Measurements from ENCODE around the gene CREM.
"Not testable (repeated sequence)": the region's sequence is repeated elsewhere in the genome, so short reads cannot be mapped to it uniquely, and the experiment has no call there.

CREM gene

DNA sequence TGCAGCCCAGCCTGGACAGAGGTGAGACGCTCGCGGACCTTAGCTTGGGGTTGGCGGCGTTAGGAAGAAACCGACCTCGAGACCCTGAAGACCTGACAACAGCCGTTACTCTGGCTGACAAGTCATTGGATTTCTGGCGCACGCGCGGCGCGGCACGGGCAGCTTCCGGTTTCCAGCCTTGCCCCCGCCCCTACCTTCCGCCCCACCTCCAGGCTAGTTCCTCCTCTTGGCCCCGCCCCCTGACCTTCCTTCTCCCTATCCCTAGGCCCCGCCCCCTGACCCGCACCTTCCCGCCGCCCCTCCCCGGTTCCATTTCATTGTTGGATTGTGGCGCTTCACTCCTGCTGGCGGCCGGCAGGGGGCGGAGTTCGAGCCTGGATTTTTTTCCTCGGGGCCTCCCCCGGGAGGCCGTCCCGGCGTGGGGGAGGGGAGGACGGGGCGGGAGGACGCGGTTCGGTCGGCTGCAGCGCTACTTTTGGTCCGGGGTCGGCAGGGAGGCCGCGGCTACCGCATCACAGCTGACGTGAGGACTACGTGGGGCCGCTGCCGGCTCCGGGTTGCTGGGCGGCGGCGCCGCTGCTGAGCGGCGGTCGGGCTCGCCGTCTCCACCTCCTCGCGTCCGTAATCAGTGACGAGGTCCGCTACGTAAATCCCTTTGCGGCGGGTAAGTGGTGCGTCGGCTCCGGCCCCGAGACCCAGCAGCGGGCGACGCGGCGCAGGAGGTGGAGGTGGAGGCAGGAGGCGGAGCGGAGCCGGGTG, at the start of gene CREM:
TSS of gene CREM (plus strand) at position 317 of the 759 bp plus-strand sequence. CDS start 10,990 bp downstream, outside the sequence.
- peak; percentile 100 for DNase-seq

DNA sequence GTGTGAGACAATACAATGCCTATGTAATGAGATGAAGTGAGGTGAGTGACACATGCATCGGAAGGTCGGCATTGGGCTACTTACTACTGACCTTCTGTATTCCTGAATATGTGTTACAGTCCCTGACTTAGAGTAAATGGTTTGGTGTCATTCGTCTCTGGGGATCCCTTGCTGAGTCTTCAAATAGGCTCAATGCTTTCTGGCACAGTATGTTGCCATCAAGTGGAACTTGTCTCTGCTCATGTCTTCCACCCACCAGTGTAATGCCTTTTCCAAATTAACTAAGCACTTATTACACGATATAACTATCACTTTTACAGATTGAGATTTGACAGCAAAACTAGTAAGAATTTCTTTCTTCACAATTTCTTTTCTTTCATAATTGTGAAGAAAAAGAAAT, 47.4 kb upstream of the CREM start:
- DNase-seq: no peak

DNA sequence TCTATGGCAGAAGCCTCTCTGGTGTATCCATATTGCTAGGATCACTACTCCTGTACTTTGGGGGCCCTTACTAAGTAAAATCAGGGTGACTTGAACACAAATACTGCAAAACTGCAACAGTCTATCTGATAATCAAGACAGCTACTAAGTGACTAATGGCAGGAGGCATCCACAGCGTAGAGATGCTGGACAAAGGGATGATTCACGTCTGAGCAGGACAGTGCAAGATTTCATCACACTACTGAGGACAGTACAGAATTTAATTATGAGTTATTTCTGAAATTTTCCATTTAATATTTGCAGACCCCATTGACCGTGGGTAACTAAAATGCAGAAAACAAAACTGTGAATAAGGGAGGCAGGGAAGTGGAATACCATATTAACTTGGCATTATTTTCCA, 46.9 kb upstream of the CREM start:
- DNase-seq: no peak

DNA sequence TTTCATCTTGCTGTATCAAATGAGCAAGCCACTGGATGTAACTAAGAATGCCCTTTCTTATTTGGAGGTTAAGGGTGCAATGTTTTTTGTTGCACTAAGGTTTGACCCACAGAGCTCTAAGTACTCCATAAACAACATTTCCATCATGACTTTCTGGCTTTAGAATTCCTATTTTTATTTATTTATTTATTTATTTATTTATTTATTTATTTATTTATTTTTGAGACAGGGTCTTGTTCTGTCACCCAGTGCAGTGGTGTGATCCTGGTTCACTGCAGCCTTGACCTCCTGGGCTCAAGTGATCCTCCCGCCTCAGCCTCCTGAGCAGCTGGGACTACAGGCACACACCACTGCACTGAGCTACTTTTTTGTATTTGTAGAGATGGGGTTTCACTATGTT, 46.4 kb upstream of the CREM start:
- not testable (repeated sequence) for DNase-seq

DNA sequence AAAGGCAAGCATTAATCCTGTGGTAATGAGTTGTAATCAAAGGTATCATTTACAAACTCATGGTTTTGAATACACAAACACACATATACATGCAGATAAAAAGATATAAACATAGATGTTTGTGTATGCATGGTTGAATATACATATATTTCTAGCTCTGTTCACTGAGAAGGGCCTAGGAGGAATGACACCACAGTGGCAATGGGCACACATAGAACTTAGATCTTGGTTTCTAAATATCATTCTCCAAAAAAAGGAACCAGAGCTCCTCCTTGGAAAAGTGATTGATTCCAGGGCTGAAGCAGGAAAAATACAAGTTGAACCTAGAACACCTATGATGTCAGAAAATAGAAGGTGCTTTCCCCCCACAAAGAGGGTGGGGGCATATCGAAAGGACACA, 43.4 kb upstream of the CREM start:
- DNase-seq: no peak

DNA sequence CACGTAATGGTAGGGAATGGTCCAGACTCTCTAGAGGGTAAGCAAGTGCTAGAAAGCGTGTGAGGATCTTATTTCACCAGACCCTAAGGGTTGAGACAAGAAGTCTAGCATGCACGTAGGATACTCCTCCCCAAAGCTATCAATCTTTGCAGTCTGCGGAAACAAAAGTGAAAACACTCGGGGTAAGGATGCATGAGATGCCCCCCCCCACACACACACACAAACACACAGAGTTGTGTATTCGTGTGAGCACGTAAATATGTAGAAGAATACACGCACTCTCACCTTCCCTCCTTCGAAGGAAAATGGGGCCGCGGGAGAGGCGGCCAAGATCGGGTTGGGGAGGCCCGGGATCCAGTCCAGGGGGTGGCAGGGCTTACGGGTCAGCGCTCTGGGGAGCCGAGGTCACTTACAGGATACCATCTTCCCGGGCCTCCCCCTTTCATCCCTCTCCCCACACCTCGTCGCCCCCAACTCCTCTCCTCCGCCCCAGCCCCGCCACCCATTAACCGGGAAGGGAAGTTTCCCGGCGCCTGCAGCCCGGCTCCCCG, 37.0 kb upstream of the CREM start:
- DNase-seq: peak in 1 of 2 donors; percentile 23

DNA sequence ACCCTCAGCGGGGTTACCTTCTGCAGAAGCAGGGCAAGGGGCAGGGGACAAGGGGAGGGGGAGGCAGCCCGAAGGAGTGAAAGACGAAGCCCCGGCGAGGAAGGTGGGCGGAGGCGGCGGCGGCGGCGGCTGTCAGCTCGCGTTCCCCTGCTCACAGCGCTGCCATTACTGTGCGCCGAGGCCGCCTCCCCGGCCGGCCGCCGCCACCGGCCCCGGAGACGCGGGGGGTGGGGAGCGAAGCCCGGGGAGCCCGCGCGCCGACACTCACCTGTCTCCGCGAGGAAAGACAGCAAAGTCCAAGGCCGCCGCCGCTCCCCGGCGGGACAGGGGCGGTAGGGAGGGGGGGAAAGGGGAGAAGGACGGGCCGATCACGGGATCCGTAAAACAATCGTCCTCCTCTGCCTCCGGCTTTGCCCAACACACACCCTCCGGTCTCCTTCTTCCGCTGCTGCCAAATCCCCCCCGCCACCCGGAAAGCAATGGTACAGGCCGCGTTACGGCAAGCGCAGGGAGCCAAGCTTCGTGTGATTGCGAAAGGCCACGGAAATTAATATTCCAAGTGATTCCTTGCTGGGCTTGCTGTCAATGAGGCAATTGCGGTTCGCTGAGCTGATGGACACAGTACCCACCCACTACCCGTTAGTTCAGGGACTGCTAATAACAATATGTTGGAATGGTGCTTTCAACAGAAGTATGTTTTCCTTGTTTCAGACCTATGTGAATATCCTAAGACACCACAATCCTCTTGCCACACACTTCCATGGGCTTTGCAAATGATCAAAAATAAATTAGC, 36.3 kb upstream of the CREM start, which contains the start of gene CUL2:
TSS of gene CUL2 (minus strand) at position 180 of the 793 bp plus-strand sequence. CDS start 19,024 bp downstream, outside the sequence.
- peak; percentile 91 to 95 for DNase-seq

DNA sequence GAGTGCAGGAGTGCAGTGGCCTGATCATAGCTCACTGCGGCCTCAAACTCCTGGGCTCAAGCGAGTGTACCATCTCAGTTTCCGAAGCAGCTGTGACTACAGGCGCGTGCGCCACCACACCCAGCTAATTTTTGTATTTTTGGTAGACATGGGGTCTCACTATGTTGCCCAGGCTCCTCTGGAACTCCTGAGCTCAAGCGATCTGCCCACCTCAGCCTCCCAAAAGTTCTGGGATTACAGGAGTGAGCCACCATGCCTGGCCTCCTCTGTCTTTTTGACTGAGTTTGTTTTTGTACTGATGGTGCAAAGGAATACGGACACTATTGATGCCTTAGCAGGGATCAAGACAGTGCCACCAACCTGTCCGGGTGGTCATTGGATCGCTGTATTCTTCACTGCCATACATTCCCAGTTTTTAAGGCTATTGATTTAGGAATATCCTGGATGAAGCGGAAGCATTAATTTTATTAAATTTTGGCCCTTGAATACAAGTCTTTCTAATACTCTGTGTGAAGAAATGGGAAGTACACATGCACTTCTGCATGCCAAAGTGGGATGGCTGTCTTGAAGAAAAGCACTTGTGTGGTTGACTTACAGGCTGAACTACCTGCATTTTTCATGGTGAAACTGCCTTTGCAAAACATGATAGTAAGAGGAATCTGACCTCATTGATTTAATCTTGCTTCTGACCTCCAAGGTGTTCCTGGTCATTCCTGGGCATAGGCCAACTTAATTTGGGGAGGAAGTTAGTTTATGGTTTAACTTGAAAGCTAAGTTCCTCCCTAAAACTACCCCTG, 34.5 kb upstream of the CREM start:
- DNase-seq: no peak

DNA sequence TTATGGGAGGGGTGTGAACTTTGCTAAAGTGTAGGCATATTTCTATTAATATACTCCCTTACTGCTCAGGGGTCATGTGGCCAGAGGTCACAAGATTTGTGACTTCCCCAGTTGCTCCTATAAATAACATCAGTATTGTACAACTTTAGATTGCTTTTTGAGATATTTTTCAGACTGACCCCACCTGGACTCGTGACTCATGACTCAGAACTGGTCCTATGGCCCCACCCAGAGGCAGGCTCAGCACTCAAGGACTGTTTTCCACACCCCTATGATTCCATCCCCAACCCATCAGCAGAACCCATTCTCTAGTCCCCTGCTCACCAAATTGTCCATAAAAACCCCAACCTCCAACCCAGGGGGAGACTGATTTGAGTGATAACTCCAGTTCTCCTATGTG, 33.8 kb upstream of the CREM start:
- no peak for DNase-seq

DNA sequence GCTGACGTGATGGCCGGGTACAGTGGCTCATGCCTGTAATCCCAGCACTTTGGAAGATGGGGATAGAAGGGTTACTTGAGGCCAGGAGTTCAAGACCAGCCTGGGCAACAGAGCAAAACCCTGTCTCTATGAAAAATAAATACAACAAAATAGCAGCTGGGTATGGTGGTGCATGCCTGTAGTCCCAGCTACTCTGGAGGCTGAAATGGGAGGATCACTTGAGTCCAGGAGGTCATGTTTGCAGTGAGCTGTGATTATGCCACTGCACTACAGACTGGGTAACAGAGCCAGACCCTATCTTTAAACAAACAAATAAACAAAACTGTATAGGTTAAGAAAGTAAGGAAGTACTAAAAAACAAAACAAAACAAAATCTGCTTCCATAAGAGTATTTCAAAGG, 30.3 kb upstream of the CREM start:
- no peak for DNase-seq

DNA sequence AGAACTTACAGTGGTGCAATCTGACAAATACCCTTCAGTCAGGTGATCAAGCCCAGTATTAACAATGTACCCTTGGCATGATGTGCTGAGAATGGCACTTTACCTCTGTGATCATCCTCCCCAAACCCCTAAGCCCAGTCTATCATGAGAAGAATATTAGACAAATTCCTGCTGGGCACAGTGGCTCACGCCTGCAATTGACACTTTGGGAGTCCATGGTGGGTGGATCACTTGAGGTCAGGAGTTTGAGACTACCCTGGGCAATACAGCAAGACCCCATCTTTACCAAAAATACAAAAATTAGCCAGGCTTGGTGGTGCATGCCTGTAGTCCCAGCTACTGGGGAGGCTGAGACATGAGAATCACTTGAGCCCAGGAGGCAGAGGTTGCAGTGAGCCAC, 29.1 kb upstream of the CREM start:
- DNase-seq: no peak

DNA sequence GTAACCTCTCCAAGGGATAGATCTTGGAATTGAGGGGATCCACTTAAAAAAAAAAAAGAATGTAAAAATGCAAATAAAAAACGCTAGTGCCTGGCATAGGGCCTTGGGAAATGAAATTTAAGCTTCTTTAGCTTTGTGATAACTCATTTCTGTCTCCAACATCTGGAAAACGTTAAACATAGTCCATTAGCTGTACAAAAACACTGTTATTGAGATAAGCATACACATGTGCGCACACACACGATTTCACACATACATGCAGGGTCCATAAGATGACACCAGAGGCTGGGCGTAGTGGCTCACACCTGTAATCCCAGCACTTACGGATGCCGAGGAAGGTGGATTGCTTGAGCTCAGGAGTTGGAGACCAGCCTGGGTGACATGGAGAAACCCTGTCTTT, 22.8 kb upstream of the CREM start:
- DNase-seq: no peak

DNA sequence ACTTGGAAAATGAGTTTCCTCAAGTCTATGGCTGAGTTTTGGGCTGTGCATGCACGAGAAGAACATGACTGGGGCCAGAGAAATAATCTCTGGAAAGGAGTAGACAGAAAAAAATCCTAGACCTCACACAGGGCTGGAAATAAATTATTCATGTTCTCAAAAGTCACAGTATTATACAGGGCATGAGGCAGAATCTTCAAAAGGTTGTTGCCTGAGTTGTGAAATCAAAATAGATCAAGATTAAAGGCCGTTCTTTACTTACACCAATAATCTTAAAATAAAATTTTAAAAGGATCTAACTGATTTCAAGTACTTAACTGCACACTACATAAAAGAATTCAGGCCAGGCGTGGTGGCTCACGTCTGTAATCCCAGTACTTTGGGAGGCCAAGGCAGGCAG, 14.1 kb upstream of the CREM start:
- no peak for DNase-seq

DNA sequence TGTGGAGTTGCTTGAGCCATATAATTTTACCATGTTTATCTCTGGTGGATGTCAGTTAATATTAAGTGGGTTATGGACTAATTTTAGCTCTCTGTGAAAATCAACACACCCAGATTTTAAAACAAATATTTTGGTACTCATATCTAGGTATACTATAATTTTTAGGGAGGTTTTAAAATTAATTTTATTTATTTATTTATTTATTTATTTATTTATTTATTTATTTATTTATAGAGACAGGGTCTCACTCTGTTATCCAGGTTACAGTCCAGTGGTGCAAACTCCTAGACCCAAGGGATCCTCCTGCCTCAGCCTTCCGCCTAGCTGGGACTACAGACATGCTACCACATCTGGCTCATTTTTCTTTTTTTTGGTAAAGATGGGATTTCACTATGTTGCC, 7.3 kb upstream of the CREM start:
- DNase-seq: no peak

DNA sequence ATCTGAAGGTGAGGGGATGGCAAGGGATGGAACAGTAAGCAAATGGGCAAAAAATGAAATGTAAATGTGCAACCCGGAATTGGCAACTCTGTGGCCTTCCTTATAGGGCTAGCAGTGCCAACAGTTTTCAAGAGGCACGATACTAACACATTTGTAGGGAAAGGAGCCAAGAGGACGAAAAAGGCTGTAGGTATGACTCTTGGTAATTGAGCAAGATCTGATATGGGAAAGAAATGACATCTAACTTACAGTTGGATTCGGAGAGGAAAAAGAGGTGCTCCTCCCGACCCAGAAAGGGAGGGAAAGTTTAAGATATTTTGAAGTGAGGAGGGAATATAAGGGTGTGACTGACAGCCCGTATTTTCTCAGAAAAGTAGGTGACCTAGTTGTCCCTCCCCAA, 2.1 kb upstream of the CREM start:
- no peak for DNase-seq

DNA sequence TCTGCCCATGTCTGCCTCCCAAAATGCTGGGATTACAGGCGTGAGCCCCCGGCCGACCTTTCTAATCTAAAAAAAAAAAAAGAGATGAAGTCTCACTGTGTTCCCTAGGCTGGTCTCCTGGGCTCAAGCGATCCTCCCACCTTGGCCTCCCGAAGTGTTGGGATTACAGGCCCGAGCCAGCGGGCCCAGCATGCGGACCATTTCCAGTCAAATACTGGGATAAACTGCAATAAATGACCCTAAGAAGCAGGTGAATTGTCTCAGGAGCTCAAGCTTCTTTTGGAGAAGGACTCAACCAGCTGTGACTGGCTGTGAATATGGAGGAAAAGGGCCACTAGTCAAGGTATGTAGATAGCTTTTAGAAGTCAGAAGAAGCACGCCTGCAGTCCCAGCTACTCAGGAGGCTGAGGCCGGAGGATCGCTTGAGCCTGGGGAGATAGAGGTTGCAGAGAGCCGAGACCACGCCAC, 550 bp upstream of the CREM start:
- no peak for DNase-seq

DNA sequence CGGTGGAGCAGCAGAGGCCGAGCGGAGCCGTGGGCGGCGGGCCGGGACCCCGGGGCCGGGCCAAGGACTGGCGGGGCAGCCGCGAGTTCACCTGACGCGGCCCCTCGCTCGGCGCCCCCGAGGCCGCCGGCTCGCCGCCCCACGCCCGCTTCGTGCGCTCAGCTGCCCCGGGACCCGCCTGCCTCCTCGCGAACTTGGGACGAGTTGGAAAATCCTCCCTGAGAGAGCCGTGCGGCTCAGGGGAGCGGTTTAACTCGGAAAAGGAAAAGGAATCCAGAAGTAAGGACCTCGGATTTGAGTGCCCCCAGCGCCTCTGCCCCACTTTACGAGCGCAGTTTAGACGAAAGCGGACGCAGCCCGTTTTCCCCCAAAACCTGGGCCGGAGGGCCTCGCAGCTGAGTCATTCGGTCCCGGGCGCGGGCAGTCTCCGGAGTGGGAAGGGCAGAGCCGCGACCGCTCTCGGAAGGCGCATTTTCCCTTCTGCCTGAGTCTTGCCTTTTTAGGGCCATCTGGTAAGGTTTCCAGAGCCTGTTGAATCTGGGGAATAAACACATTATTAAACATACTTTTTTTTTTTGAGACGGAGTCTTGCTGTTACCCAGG, 744 bp downstream of the CREM start:
- DNase-seq: peak; percentile 72 to 73

DNA sequence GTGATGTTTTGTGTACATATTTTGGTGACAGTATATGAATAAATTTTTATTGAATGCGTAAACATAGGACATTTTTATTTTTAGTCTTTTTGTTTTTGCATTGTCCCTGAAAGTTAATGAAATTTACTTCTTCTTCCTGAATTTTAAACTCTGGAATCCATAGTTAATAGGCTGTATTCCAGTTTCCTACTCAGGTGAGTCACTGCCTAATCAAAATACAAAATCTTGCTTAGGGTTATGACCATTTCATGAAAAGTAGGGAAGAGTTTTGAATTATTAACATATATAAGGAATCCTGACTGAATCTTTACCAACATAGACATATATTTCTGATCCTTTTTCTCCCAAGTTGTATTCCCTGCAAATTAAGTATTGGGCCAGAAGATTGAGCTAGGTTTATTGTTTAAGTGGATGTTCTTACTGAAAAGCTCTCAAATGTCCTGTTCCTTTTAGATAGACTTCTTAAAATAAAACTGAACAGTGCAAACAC, 2.6 kb downstream of the CREM start:
- no peak for DNase-seq

DNA sequence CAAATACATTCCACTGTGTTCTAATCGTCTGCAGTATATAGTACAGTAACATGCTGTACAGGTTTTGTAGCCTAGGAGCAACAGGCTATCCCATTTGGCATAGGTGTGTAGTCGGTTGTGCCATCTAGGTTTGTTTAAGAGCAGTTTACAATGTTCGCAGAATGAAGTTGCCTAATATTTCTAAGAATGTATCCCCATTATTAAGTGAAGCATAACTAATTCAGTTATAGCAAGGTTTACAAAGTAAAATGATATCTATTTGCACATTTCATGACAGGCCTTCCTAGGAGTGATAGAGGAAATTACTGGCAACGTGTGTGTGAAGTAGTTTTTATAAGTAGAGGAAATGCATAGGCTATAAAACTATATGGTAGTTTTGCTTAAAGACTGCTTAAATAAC, 4.0 kb downstream of the CREM start:
- DNase-seq: no peak

DNA sequence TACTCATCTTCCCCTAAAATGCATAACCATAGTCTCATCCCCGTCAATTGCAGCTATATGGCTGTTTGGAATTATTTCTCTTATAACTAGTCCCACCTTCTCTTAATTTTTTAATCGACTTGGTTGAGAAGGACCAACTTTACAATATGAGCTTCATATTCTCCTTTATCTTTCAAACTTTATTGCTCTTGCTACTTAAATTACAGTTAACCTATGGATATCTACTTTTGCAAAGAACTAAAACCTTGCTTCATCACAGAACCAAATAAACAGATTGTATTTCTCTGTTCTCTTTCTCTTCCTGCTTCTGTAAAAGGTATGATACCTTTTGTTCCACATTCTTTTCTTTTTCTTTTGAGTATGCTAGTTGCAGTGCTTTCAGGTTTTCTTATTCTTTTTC, 6.1 kb downstream of the CREM start:
- DNase-seq: no peak

DNA sequence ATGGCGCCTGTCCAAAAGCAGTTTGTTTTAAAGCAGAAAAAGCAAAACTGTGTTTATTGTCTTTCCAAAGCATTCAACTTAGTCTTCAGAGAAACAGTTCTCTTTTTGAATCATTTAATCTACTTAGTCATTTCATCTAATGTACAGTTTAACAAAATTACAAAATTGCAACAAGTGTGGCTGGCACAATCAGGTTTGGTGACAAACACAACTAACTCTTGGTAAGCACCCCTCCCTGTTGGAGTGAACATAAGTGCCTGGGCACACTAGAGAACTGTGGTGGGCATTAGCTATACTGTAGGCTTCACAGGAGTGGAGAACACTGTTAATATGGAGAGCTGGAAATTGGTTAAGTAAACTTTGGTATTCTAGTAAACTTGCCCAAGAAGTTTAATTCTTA, 6.9 kb downstream of the CREM start:
- DNase-seq: no peak

DNA sequence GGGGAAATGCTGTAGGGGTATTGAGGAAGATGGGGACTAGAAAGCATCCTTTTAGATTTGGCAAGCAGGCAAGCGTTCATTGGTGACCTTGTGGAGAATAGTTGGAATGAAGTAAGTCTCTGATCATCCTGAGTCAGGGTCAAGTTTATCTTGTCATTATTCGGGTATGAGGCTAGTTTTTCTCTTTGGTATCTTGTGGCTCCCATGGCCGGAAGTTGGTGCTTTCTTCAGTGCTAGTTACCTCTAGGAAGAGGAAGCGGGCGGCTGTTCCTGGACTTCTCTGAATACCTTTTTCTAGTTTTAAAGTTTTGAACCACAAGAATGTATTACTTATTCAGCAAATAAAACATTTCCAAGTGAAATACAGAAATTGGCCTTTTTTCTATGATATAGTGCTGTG, 9.2 kb downstream of the CREM start:
- no peak for DNase-seq

Measured in stimulated activated CD4-positive, alpha-beta T cell treated with anti-CD3 and anti-CD28 coated beads, Interleukin-2, amount 100 ng/mL, for 24 hours (primary cell).